Stimulated activated CD4-positive, alpha-beta T cell treated with anti-CD3 and anti-CD28 coated beads, Interleukin-15, amount 100 ng/mL, for 1 hour (primary cell): Measurements from ENCODE around the gene FXYD4.

Experiments
- DNase-seq, 2 donors: peaks; one replicate each; pipeline ENCODE4 v3.0.0-alpha.2; 2020; ENCODE audit warnings: low read depth in 1 of 2, low spot score in 1 of 2

Gene FXYD4

GRCh38 chr10:43343126-43343525 is 28.3 kb upstream of the FXYD4 start:
- DNase-seq, result no peak

- DNase-seq, result no peak
These were observed 27.4 kb upstream of the FXYD4 start for GRCh38 chr10:43344051-43344450.

DNA sequence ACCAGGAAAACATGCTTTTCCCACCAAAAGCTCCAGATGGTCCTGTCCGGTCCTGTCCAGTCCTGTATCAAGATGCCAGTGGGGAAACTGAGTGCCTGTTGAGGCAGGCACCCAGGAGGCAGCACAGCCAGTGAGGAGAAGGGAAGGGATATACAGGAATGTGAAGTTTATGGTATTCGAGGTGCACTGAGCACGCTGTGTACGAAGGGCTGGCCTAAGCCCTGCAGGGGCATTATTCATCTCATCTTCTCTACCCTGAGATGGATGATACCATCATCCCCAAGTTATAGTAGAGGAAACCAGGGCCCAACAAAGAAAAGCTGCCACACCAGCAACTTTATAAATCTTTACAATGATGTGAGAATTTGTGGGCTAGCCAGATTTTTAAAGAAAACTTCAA is 23.4 kb upstream of the FXYD4 start:
- no peak for DNase-seq

- DNase-seq, result peak; percentile 69 to 77
These were observed 22.7 kb upstream of the FXYD4 start for GRCh38 chr10:43348511-43349312.

GRCh38 chr10:43350156-43350555 is 21.3 kb upstream of the FXYD4 start:
- no peak for DNase-seq

DNA sequence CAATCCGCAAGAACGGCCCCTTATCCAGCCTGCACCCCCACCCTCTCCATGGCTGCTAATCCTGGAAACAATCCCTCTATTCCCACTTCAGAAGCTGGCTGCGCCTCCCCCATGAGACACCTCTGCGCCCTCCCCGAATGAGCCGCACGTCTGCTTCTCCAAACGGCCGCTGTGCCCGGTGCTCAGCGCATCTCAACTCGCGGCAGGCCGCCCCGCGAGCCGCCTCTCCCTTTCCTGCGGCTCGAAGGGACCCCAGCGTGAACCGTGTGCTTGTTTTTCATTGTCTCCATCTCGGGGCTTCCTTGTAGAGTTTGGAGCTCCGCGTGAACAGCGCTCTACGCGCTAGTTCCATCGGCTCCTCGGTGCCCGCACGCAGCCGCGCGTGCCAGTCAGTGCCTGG is 20.8 kb upstream of the FXYD4 start:
- no peak for DNase-seq

DNA sequence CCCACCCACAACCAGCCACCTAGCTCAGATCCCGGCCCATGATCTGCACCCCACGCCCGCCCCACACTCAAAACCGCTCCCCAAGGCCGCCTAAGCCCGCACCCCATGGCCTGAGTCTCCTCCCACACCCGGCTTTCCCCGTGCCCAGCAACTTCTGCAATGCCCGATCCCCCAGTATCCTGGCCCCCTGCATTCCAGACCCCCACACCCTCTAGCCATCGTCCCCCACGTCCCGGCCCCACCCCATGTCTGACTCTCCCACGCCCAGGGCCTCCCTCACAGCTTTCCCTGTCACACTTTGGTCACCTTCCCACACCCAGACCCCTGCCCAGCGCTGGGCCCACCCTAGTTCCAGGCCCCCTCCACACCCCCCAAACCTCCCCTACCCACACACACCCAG is 20.1 kb upstream of the FXYD4 start:
- no peak for DNase-seq

GRCh38 chr10:43352951-43353350 is 18.5 kb upstream of the FXYD4 start:
- DNase-seq, result no peak

- DNase-seq, result no peak
These were observed 17.7 kb upstream of the FXYD4 start for GRCh38 chr10:43353495-43354329.

DNA sequence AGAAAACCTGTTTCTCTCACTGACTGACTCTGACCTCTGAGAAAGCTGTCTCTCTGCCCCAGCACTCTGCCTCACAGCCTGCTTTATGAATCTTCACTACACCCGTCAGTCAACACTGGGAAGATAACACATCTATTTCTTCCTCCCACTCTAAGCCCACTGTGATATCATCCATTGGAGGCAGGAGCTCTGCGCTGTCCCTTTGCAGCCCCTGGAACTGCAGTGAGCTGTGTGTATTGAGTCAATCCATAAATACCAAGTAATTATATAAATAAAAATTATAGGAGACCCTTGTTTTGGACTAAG is 17.2 kb upstream of the FXYD4 start:
- no peak for DNase-seq

DNA sequence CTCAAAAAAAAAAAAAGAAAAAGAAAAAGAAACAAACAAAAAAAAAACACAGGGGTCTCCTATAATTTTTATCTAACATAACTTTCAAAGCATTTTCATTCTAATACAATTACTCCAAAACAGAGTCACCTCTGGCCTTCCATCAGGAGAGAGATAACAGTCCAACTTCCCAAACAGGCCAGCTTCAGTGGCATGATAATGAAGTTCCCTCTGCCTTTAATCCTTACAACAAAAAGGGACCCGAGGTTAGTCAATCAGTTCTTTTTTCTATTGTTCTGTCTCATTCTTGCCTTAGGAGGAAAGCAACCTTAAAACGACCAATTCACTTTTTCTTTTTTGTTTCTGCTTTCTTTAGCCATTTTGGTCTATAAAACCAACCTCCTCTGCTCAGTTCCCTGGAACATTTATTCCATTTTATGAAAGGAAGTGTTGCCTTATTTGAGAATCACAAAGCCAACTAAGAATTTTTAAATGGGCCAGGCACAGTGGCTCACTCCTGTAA is 16.5 kb upstream of the FXYD4 start:
- no peak for DNase-seq

DNA sequence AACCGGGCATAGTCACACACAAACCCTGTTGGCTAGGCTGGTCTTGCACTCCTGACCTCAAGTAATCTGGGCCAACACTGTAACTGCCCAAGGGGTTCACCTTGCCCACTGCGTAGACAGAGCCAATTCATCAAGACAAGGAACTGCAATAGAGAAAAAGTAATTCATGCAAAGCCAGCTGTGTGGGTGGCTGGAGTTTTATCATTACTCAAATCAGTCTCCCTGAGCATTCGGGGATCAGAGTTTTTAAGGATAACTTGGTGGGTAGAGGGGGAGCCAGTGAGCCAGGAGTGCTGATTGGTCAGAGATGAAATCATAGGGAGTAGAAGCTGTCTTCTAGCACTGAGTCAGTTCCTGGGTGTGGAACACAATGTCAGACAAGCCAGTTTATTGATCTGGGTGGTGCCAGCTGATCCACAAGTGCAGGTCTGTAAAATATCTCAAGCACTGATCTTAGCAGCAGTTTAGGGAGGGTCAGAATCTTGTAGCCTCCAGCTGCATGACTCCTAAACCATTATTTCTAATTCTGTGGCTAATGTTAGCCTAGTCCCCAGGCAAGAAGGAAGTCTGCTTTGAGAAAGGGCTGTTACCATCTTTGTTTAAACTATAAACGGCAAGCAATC is 15.6 kb upstream of the FXYD4 start:
- DNase-seq, result no peak

DNA sequence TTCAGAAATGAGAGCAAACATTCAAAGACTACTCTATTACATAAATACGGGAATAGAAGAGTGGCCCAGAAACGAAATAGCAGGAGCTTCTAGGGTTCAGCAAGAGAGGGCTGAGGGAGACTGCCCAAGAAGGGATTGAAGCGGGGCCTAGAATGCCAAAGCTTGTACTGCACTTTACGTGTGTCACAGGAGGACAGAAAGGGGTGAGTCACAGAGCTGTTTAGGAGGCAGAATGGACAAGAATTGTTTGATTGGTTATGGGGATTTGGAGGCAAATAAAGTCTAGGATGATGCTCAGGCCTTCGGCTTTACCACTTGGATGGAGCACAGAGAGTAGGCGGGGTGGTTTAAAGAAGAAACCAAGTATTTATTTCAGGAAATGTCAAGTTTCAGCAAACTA is 11.3 kb upstream of the FXYD4 start:
- no peak for DNase-seq

- no peak for DNase-seq
These were observed 9.8 kb upstream of the FXYD4 start for GRCh38 chr10:43361547-43362190.

DNA sequence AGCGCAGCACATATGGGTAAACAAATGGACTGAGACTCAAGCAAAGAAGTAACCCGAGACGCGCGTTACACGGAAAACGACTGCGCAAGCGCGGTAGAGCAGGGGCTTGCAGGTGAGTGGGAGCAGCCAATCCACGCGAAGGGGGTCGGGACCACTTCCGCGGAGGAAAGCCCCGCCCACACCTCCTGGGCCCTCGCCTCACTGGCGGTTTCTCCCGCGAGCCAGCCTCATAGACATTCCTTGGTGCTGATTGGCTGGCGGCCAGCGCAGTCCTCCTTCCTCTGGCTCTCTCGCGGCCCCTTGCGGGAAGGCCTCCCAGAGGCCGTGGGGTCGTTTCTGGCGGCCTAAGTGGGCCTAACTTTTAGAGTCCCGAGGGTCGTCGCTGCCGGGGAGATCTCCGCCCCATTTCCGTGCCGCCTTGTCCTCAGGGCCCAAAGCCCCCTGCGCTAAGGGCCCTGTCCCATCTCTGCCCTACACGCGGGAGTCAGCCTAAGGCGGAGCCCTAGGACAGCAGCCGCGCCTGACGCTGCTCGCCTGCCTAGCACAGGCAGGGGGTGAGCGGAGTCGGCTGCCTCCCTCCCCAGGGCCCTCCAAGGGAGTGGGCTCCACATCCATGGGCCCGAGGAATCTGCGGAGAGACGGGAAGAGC is 9.1 kb upstream of the FXYD4 start:
- peak; percentile 94 to 97 for DNase-seq

- no peak for DNase-seq
These were observed 6.4 kb upstream of the FXYD4 start for GRCh38 chr10:43365001-43365400.

DNA sequence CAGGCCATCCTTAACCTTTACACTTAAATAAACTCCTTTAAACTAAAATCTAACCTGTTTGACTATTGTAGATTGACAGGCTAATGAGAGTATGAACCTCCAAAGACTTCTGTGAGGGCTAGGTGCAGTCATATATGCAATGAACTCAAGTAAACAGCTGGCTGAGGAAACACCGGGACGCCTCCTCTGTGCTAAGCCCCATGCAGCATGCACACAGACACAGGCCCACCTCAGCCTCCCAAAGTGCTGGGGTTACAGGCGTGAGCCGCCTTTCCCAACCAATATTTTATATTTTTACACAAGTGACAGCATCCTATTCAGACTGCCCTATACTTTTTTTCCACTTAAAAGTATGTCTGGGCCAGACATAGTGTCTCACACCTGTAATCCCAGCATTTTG is 1.5 kb upstream of the FXYD4 start:
- no peak for DNase-seq

DNA sequence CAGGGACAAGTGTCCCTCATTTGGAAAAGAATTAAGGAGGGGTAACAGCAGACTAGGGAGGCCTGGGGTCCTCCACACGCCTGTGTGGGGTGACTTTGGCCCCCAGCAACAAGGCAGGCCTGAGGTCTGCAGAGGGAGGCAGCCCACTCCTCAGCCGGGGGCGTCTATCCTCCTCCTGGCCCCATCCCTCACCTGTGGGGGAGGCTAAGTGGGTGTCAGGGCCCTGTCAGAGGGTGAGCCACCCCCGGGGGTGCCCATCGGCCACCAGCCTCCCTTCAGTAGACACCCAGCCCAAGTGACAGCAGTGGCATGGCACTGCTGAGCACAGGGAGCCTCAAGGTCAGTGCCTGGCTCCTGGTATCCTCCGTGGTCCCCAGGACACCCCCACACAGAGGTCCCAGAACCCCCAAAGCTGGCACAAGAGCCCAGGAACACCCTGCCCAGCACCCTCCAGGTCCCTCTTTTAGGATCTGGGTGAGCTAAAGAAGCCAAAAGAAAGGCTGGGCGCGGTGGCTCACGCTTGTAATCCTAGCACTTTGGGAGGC is 693 bp upstream of the FXYD4 start:
- no peak for DNase-seq

DNA sequence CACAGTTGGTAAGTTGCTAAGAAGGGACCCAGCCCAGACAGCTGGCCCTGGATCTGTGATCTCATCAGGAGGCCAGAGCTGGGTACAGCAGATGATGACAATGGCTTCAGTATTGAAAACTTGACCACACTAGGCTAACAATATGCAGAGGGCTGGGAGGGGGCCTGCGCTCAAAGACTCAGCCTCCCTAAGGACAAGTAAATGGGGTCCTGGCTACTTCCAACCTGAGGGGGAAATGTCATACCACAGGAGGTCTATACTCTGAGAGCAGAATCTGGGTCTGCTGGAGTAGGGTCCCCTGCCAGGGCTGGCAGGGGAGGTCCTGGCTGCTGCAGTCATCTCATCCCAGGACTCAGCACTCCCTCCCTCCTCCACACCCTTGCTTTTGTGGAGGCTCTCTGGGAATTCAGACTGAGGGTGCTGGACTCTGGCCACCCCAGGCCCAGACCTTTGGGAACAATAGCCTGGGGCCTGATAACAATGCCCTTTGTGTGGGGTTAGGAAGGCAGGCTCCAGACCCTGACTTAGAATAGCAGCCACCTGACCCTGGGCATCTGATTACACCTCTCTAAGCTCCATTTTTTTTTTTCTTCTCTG is 1.4 kb downstream of the FXYD4 start:
- DNase-seq, result no peak

- DNase-seq, result no peak
These were observed 2.0 kb downstream of the FXYD4 start for GRCh38 chr10:43373461-43373860.
